Activated T-cell treated with anti-CD3 and anti-CD28 coated beads, Interleukin-2, amount 50 U/mL, for 72 hours (primary cell): ENCODE results near the gene SH3RF3. TPM values are rescaled to one million over a fixed set of nuclear protein-coding genes. Genes with fewer than 3 reads are reported as not detected.

Experiments used
- ATAC-seq, 2 donors: fragments of 150-1000 bp; cut with Tn5 transposase; replicated peaks in 1 of 2; 2 replicates each; pipeline ENCODE4 v1.10.0; 2021; ENCODE audit warnings: moderate library complexity in 2 of 2, mild to moderate bottlenecking in 1 of 2
- DNase-seq, 2 donors: peaks; one replicate each; pipeline ENCODE4 v3.0.0; 2021 to 2022; ENCODE audit warnings: mixed read lengths in 1 of 2
- H3K27ac Mint-ChIP-seq: one replicate; pipeline ENCODE4 v1.8.0; 2022; ENCODE audit warnings: mild to moderate bottlenecking, moderate library complexity, mixed read lengths
- H3K27me3 Mint-ChIP-seq: one replicate; pipeline ENCODE4 v1.8.0; 2022; ENCODE audit warnings: low read depth, mixed read lengths
- H3K36me3 Mint-ChIP-seq, 2 donors: one replicate each; pipeline ENCODE4 v1.8.0; 2022; ENCODE audit warnings: mixed read lengths in 2 of 2, mild to moderate bottlenecking in 1 of 2; ENCODE audit not compliant: insufficient read depth in 2 of 2
- H3K4me1 Mint-ChIP-seq: one replicate; pipeline ENCODE4 v1.8.0; 2022; ENCODE audit warnings: low read depth, mixed read lengths
- H3K4me3 Mint-ChIP-seq, 2 donors: one replicate each; pipeline ENCODE4 v1.8.0; 2022; ENCODE audit warnings: mild to moderate bottlenecking in 2 of 2, mixed read lengths in 2 of 2, moderate library complexity in 2 of 2
- H3K9me3 Mint-ChIP-seq, 2 donors: one replicate each; pipeline ENCODE4 v1.8.0; 2022; ENCODE audit warnings: mixed read lengths in 2 of 2
- total RNA-seq, 2 donors: library from RNA; stranded (reverse); gene quantifications; one replicate each; pipeline ENCODE4 v1.2.3, GENCODE V29; 2022

SH3RF3 gene
- total RNA-seq, 2 donors from 2014 or later, result 1.0 to 1.2 TPM

DNA sequence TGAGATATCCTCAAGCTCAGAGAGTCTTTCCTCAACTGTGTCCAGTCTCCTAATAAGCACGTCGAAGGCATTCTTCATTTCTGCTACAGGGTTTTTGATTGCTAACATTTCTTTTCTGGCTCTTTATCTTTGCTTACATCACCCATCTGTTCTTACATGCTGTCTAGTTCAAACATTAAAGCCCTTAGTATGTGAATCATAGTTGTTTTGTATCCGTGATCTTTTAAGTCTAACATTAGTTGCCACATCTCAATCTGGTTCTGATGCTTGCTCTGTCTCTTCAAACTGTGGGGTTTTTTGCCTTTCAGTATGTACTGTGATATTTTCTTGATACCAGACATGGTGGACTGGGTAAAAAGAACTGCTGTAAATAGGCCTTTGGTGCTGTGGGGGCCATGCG is 235.2 kb downstream of the SH3RF3 start:
- ATAC-seq, result no peak
- no peak overlapping the region for H3K27ac Mint-ChIP-seq
- H3K4me1 Mint-ChIP-seq, result no peaks in the 10 kb centered on the region
- no peak for DNase-seq
- H3K9me3 Mint-ChIP-seq, result peaks cover 0 to under 1% of the 10 kb centered on the region in 2 donors
- H3K36me3 Mint-ChIP-seq, result peaks cover 0 to 1% of the 10 kb centered on the region in 2 donors
- H3K4me3 Mint-ChIP-seq, result no peak overlapping the region
- no peaks in the 10 kb centered on the region for H3K27me3 Mint-ChIP-seq

DNA sequence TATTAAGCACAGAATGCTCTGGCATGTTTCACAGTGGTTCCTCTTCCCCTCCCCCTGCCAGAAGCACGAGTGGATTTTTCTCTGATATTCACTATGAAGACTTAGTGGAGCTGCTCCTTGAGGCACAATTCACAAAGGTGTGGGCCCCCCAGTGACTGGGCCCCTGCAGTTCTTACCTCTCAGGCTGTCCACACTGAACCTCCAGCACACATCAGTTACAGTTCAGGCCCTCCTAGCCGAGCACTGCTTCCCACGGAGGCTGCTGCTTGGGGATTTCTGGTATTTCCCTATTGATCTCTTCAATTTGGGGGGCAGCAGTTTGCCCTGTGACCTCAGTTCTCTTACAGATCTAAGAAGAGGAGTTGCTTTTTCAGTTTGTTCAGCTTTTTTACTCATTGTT is 236.1 kb downstream of the SH3RF3 start:
- ATAC-seq (no peak), DNase-seq (no peak)
- Mint-ChIP-seq H3K27me3 (no peaks in the 10 kb centered on the region), H3K36me3 (no peaks in the 10 kb centered on the region), H3K4me1 (no peaks in the 10 kb centered on the region), H3K4me3 (no peak overlapping the region), H3K9me3 (no peaks in the 10 kb centered on the region), H3K27ac (no peak overlapping the region)

DNA sequence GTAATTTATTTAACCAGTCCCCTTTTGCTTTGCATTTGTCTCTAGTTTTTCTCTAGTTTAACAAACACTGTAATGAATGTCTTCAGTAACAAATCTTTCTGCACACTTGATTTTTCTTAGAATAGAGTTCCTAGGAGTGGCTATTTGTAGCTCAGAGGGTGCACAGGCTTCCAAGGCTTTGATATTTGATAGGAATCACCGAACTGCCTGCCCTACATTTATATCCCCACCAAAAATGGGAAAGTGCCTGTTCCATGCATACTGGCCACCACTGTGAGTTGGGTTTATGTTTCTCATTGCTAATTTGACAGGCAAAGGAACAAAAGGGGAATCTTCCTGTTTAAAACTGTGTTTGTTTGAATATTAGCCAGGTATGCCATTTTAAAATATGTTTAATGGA is 238.7 kb downstream of the SH3RF3 start:
- Mint-ChIP-seq H3K36me3 (no peaks in the 10 kb centered on the region), H3K4me3 (no peak overlapping the region), H3K27ac (no peak overlapping the region), H3K27me3 (no peaks in the 10 kb centered on the region), H3K4me1 (no peaks in the 10 kb centered on the region), H3K9me3 (no peaks in the 10 kb centered on the region)
- ATAC-seq, result no peak
- no peak for DNase-seq

DNA sequence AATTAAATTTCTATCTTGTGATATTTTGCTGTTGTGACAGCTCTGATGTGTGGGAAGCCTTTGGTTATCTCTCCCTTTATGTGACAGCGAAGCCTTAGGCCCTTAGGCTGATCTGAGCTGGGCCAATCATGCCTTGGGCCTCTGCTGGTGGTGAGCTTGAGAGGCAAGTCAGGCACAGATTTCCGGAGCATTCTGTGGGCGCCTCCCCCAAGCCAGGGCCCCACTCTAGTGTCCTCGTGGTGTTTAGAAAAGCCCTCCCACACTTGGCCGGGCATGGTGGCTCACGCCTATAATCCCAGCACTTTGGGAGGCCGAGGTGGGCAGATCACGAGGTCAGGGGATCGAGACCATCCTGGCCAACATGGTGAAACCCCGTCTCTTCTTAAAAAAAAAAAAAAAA is 239.8 kb downstream of the SH3RF3 start:
- no peak for DNase-seq
- H3K27me3 Mint-ChIP-seq, result no peaks in the 10 kb centered on the region

DNA sequence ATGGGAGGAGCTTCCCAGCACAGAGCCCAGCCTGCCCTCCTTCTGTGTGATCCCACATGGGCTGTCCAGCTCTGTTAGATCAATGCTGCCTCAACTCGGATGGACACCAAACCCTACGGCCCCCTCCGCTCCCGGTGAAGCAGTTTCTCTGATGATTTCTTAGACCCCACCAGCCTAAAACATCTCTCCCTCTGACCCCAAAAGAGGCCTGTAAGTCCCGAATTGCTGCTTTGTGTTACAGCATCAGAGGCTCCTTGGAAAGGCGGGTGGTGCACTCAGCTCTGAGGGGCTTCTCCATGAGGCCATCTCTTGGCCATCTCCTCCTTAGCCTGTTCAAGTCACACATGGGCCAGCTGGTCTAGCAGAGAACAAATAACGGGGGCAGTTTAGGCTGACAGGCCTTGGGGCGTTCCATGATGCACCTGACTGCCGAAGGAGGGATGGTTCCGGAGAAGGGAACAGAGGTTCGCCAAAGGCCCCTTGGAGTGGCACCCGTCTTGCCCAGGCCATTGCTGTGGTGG is 240.7 kb downstream of the SH3RF3 start:
- Mint-ChIP-seq H3K27ac (no peak overlapping the region), H3K9me3 (no peaks in the 10 kb centered on the region), H3K27me3 (no peaks in the 10 kb centered on the region), H3K4me3 (no peak overlapping the region), H3K4me1 (no peaks in the 10 kb centered on the region), H3K36me3 (no peaks in the 10 kb centered on the region)
- DNase-seq (no peak), ATAC-seq (no peak)

More for the DNA sequence above, 239.8 kb downstream of the SH3RF3 start:
- H3K4me3 Mint-ChIP-seq, result no peak overlapping the region
- H3K4me1 Mint-ChIP-seq, result no peaks in the 10 kb centered on the region
- H3K9me3 Mint-ChIP-seq, result no peaks in the 10 kb centered on the region
- no peak for ATAC-seq
- H3K36me3 Mint-ChIP-seq, result no peaks in the 10 kb centered on the region
- no peak overlapping the region for H3K27ac Mint-ChIP-seq

DNA sequence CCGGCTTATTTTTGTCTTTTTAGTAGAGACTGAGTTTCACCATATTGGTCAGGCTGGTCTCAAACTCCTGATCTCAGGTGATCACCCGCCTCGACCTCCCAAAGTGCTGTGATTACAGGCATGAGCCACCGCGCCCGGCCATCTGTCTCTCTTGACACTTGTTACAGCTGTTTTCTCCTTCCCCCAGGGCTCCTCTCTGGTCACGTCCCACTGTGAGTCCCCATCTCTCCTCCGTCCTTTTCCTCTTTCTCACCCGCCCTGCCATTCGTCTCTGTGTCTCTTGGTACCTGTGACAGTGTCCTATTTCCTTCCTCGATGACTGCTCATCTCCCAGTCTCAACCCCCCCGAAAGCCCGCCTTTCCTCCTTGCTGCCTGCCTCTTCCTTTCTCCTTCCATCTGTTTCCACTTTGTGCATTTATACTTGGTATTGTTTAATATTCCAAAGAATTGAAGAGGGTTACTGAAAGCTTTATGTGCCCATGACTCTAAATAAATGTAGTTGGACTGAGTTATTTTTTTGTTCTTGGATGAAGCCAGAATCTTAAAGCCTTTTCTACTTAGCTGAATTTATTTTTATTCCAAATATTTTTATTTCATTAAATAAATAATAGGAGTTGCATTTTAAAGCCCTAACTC is 241.5 kb downstream of the SH3RF3 start:
- ATAC-seq (no peak), DNase-seq (no peak)
- no peaks in the 10 kb centered on the region for H3K27me3 Mint-ChIP-seq
- no peaks in the 10 kb centered on the region for H3K36me3 Mint-ChIP-seq
- H3K9me3 Mint-ChIP-seq, result no peaks in the 10 kb centered on the region
- no peak overlapping the region for H3K27ac Mint-ChIP-seq
- H3K4me1 Mint-ChIP-seq, result no peaks in the 10 kb centered on the region
- no peak overlapping the region for H3K4me3 Mint-ChIP-seq

DNA sequence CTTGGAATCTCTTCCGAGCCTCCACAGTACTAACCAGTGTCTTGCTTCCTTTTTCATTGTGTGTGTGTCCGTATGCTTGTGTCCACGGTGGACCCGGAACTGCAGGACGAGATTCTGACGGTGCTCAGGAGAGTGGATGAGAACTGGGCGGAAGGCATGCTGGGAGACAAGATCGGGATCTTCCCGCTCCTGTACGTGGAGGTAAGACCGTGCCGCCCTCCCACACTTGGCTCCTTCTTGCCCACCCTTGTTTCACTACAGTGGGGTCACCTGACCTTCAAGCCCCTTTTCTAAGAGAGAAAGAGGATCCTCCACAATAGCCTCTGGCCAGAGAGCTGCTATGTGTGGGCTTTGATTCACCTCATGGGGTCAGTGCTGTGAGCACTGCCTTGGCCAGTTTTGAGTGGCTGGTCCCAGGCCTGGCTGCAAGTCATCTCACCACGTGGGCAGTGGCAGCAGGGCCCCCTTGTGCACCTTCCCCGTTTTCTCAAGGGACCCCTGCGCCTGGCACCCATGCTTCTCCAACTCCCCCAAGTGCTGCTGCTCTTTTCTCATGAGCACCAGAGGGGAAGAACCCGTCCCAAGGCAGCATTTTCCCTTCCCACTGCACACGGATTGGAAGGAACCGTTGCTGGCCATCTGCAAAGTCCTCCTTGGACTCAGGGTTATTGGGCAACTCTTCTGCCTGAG is 242.6 kb downstream of the SH3RF3 start:
- no peaks in the 10 kb centered on the region for H3K9me3 Mint-ChIP-seq
- H3K36me3 Mint-ChIP-seq, result no peaks in the 10 kb centered on the region
- H3K4me3 Mint-ChIP-seq, result no peak overlapping the region
- H3K4me1 Mint-ChIP-seq, result no peaks in the 10 kb centered on the region
- ATAC-seq, result no peak
- no peak overlapping the region for H3K27ac Mint-ChIP-seq
- no peak for DNase-seq
- no peaks in the 10 kb centered on the region for H3K27me3 Mint-ChIP-seq

DNA sequence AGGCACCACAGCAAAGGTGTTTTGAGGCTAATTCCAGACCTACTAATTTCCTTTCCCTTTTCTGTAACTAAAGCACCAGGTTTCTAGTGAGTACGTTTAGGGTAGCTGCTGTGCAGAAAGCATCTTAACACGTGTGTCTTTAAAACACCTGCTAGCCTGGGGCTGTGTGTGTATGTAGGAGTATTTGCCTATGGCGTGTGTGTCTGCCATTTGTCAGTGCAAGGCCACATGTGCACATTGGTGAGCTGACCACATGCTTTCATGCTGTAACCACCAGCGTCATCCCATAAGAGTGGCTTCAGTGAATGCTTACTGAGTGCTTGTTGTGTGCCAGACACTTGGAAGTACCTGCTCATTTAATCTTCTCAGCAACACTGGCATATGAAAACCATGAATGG is 243.2 kb downstream of the SH3RF3 start:
- DNase-seq (no peak), ATAC-seq (no peak)
- Mint-ChIP-seq H3K4me3 (no peak overlapping the region), H3K9me3 (no peaks in the 10 kb centered on the region), H3K36me3 (no peaks in the 10 kb centered on the region), H3K4me1 (no peaks in the 10 kb centered on the region), H3K27ac (no peak overlapping the region), H3K27me3 (no peaks in the 10 kb centered on the region)

DNA sequence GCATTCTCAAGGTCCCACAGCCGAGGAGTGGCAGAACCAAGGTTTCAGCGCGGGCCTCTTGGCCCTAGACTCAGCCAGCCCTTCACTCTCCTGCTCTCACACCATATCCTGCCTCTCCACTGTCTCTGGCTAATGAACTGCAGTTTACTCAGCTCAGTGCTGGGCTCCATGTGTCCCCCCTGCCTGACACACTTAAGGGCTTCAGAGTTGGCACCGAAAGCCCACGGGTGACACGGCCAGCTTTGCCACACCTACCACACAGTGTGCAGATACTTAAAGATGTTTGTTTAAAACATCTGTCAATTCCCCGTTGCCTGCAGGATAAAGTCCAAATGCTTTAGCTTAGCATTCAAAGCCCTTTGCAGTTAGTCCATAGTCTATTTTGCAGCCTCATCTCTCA is 243.6 kb downstream of the SH3RF3 start:
- Mint-ChIP-seq H3K36me3 (no peaks in the 10 kb centered on the region), H3K4me1 (no peaks in the 10 kb centered on the region), H3K27me3 (no peaks in the 10 kb centered on the region), H3K4me3 (no peak overlapping the region), H3K27ac (no peak overlapping the region), H3K9me3 (no peaks in the 10 kb centered on the region)
- ATAC-seq (no peak), DNase-seq (no peak)

DNA sequence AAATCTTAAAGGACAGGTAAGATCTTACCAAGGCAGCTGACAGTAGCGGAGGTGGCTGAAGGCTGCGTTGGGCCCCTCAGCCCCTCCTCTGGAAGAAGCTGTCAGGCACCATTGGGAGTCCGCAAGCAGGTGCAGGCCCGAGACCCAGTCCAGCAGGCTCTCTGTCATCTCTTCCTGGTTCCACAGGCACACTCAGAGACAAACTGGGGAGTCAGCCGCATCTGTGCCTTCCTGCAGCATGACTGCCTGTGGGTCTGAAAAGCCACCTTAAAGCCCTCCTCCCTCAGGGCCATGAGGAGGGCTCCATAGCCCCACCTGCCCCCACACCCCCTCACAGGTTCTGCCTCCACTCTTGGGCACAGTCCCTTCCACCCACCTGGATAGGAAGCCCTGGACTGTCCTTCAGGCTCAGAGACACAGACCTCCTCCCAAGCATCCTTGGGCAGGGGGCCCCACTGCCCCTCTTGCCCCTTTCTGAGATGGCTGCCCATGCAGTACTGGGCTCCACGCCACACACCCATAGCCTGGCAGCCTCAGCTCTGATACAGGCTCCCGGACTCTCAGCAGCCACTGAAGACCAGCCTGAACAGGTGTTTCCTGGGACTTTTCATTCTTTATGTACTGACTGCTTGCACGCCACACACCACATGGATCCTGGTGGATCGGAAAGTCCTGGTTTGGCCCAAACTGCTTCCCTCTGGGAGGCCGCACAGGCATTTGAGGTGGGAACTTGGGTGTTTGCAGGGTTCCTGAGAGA is 245.0 kb downstream of the SH3RF3 start:
- H3K4me3 Mint-ChIP-seq, result no peak overlapping the region
- no peak overlapping the region for H3K27ac Mint-ChIP-seq
- no peaks in the 10 kb centered on the region for H3K9me3 Mint-ChIP-seq
- ATAC-seq (no peak), DNase-seq (no peak)
- no peaks in the 10 kb centered on the region for H3K4me1 Mint-ChIP-seq
- no peaks in the 10 kb centered on the region for H3K27me3 Mint-ChIP-seq
- no peaks in the 10 kb centered on the region for H3K36me3 Mint-ChIP-seq

DNA sequence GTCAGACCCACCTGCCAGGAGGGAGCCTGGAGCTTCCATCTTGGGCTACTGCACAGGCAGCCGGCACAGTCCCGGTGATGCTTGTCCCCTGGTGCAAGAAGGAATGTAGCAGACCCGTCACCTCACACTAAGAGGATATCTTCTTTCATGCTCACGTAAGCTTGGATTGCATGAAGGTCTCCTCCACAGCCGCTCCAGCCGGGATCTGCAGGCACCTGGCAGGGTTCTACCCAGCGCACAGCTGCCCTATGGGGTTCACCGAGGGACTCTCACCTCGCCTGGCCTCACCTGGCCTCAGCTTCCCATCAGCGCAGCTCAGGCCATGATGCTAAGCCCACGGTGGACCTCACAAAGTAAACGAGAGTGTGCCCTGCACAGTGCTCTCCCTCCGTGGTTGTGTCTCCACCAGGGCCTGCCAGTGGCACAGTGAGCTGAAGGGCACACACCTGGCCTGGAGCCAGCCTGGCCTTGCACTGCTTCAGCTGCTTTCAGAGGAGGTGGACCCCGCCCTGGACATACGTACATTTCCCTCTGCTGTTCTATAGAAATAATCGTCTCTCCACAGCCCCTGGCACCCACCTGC is 245.6 kb downstream of the SH3RF3 start:
- no peak for DNase-seq
- H3K4me3 Mint-ChIP-seq, result no peak overlapping the region

DNA sequence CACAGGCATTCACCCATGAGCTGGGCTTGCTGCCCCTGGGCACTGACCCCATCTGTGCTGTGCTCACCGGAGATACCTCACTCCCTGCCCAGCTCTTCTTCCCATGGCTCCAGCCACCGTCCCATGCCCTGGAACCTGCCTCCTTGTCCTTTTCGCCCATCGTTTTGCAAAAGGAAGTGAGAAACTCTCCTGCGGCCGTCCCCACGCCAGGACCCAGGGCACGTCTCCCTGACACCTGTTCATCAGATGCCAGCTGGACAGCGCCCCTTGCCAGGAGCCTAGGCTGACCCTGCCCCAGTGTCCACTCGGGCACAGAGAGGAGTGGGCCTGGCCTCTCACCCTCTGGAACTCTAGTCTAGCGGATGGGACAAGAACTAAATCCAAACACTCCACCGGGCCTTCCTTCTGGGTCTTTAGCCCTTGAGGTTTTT is 246.1 kb downstream of the SH3RF3 start:
- no peak for DNase-seq
- Mint-ChIP-seq H3K4me3 (no peak overlapping the region), H3K27me3 (no peaks in the 10 kb centered on the region), H3K9me3 (no peaks in the 10 kb centered on the region), H3K27ac (no peak overlapping the region), H3K36me3 (no peaks in the 10 kb centered on the region), H3K4me1 (no peaks in the 10 kb centered on the region)
- no peak for ATAC-seq

More for the DNA sequence above, 245.6 kb downstream of the SH3RF3 start:
- Mint-ChIP-seq H3K9me3 (no peaks in the 10 kb centered on the region), H3K36me3 (no peaks in the 10 kb centered on the region), H3K27me3 (no peaks in the 10 kb centered on the region), H3K27ac (no peak overlapping the region), H3K4me1 (no peaks in the 10 kb centered on the region)
- no peak for ATAC-seq

DNA sequence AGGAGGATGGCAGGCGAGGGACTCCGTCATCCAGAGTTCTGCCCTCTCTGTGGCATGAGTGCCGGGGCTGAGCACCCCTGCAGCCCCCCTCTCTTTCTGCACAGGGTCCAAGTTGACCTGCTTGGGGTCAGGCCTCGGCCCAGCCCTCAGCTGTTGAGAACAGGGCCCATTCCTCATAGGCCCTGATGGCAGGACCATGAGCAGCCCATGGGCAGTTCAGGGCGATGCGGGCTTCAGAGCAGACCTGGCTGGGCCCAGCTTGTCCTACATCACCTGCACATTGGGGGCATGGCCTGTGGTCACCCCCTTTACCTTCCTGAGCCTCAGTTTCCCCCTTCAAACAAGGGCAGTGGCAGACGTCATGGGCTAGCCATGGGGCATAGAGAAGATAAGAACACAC is 246.7 kb downstream of the SH3RF3 start:
- Mint-ChIP-seq H3K27ac (no peak overlapping the region), H3K36me3 (no peaks in the 10 kb centered on the region), H3K4me3 (no peak overlapping the region), H3K4me1 (no peaks in the 10 kb centered on the region), H3K27me3 (no peaks in the 10 kb centered on the region), H3K9me3 (no peaks in the 10 kb centered on the region)
- no peak for DNase-seq
- ATAC-seq, result no peak
